ENCODE results near the gene SALL3. TPM values are rescaled to one million over a fixed set of nuclear protein-coding genes. Genes with fewer than 3 reads are reported as not detected.

The SALL3 gene
- polyA plus RNA-seq, 4 donors, result 7.2 to 11.2 (median 10.1) TPM

GRCh38 chr18:78979056-78979729, 425 bp upstream of the SALL3 start:
- no peak for DNase-seq (ENCODE audit: low read depth in 4 of 4, low spot score in 2 of 4)

DNA sequence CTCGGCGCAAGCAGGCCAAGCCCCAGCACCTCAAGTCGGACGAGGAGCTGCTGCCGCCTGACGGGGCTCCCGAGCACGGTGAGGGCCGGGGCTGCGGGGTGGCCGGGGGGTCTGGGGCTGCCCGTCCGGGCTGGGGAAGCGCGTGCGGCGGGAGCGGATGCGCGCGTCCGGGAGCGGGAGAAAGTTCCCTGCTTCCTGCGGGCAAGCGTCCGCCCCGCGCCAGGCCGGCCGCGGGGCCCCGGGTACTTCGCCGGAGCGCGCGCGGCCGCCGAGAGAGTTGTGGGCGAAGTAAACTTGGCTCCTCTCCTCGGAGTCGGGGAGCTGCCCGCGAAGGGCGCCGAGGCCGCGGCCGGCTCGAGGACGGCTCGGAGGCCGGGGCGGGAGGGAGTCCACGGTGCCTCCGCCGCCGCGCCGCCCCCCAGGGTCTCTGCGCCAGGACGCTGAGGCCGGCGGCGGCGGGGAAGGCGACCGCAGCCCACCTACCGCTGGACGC, 707 bp downstream of the SALL3 start:
- no peak for DNase-seq (ENCODE audit: low read depth in 4 of 4, low spot score in 2 of 4)

DNA sequence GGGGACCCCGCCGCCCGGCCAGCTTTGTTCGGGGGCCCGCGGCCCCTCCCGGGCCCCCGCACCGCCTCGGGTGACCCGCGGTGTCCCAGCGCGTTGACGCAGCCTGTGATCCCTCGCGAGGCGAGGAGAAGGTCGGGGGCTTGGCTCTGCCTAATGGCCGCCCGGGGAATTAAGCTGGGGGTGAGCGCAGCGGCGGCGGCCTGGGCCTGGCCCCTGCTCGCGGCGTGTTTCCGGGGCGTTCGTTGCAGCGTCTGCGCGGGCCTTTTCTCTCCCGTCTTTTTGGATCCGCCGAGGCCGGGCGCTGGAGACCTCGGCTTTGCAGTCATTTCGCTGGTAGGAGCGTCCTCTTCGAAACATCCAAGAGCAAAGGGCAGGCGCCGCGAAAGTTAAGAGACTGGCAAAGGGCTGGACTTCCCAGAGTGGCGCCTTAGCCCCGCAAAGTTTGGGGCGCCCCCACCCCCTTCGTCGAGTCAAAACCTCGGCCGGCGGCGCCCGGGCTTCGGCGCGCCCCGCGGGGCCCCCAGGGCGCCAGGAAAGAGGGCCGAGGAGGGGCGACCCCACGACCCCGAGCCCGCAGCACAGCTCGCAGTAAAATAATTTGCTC, 1.3 kb downstream of the SALL3 start:
- no peak for DNase-seq (ENCODE audit: low read depth in 4 of 4, low spot score in 2 of 4)

GRCh38 chr18:78981394-78981831, 1.8 kb downstream of the SALL3 start:
- no peak for DNase-seq (ENCODE audit: low read depth in 4 of 4, low spot score in 2 of 4)

DNA sequence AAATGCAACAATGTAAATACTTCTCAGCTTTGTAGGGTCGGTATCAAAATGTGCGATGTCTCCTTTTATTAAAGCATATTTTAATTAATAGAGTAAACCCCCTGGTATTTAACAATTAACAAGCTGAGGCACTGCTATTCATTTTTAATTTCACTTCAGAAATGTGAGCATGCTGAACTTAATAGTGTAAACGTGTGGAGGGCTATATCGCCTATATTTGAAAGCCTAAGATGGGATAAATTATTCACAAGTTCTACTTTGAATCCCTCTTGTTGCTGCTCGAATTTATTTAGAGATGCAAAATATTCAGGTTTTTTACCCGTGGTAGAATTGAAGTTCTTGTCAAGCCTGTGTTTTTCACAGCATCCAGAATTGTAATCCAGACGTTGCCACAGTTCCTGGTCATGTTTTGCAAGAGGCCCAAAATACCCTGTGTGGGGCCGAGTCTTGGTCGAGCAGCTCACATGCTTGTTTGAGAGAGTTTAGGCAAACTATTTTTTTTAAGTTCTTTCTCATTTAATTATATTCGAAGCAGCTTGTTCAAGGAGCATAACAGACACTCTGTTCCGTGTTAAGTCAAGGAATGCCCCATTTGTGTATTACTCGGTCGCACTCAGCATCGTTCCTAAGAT, 2.5 kb downstream of the SALL3 start:
- DNase-seq (ENCODE audit: low read depth in 4 of 4, low spot score in 2 of 4), result no peak

DNA sequence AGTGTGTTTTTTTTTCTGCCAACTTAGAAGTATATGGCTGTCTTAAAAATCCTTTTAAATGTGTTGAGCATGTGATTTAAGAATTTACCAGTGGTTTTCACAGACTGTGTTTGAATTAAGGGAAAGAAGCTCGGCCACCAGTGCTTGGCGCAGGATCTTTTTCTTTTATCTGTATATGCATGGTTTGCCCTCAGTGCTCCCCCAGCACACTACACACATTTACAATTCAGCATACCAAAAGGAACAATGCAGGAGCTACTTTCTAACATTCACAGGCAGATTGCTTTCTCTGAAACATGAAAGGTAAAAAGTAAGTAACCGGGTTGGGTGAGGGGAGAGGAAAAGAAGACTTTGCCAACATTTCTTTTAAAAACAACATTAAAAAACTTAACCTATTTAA, 3.9 kb downstream of the SALL3 start:
- no peak for DNase-seq (ENCODE audit: low read depth in 4 of 4, low spot score in 2 of 4)

DNA sequence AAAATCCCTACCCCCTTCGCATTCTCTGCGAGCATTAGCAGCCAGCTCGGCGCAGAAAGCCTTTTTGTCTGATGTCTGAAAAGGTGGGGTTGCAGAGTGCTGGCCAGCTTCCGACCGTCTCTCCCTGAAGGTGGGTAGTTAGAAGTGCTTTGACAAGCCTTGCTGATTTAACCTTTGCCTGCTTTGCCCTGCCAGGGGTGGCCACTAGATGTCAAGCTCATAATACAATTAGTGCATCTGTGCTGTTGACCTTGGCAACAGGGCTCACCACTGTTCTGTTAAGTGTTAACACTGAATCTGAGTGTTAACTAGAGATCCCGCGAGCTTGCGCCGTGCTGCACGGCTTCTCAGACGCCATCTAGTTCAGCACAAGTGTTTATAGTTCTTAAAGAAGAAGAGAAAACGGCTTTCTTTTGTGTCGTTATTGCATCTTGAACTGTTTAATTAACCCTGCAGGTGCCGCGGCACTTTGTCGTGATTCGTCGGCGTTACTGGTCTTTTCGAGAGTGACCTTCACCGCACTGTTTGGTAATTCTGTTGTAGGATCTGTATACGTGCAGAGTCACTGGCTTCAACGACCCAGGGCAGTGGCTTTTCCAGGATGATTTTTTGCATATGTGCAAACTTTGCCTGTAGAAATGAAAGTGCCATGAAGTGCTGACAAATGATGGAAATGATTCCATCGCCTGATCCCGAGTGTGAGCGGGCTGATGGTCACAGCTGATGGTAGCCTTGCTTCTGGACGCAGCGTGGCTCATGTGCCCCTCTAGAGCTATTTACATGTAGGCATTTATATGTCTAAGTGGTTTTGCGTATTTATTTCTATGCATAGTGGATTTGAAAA, 5.5 kb downstream of the SALL3 start:
- DNase-seq (ENCODE audit: low read depth in 4 of 4, low spot score in 2 of 4), result no peak

DNA sequence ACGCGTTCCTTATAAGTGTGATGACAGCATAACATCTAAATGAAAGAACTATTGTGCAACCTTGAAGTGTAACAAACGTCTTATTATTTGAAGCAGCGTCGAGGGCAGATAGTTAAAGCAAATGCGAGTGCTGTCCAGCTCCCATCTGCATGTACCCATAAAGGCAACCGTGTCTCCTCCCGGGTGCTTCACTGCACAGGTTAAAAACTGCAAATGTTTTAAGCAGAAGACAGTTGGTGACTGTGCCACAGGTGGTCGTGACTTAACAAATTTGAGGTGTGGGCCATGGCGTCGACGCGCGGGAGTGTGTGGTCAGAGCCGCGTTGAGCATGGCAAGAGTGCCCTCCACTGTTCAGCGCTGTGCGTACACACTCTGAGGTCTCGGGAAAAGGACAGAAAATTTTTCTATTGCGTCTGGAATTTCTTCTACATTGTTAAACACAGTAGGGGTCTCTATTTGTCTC, 6.4 kb downstream of the SALL3 start:
- no peak for DNase-seq (ENCODE audit: low read depth in 4 of 4, low spot score in 2 of 4)

GRCh38 chr18:78991446-78991845, 11.8 kb downstream of the SALL3 start:
- DNase-seq (ENCODE audit: low read depth in 4 of 4, low spot score in 2 of 4), result no peak

DNA sequence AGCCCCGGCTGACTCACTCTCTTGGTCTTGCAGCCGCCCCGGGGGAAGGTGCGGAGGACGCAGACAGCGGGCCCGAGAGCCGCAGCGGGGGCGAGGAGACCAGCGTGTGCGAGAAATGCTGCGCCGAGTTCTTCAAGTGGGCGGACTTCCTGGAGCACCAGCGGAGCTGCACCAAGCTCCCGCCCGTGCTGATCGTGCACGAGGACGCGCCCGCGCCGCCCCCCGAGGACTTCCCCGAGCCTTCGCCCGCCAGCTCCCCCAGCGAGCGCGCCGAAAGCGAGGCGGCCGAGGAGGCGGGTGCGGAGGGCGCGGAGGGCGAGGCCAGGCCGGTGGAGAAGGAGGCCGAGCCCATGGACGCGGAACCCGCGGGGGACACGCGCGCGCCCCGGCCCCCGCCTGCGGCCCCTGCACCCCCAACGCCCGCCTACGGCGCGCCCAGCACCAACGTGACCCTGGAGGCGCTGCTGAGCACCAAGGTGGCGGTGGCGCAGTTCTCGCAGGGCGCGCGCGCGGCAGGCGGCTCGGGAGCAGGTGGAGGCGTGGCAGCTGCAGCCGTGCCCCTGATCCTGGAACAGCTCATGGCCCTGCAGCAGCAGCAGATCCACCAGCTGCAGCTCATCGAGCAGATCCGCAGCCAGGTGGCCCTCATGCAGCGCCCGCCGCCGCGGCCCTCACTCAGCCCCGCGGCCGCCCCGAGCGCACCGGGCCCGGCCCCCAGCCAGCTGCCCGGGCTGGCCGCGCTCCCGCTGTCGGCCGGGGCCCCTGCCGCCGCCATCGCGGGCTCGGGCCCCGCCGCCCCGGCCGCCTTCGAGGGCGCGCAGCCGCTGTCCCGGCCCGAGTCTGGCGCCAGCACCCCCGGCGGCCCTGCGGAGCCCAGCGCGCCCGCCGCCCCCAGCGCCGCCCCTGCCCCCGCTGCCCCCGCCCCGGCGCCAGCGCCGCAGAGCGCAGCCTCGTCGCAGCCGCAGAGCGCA, 12.7 kb downstream of the SALL3 start:
- DNase-seq (ENCODE audit: low read depth in 4 of 4, low spot score in 2 of 4), result no peak

DNA sequence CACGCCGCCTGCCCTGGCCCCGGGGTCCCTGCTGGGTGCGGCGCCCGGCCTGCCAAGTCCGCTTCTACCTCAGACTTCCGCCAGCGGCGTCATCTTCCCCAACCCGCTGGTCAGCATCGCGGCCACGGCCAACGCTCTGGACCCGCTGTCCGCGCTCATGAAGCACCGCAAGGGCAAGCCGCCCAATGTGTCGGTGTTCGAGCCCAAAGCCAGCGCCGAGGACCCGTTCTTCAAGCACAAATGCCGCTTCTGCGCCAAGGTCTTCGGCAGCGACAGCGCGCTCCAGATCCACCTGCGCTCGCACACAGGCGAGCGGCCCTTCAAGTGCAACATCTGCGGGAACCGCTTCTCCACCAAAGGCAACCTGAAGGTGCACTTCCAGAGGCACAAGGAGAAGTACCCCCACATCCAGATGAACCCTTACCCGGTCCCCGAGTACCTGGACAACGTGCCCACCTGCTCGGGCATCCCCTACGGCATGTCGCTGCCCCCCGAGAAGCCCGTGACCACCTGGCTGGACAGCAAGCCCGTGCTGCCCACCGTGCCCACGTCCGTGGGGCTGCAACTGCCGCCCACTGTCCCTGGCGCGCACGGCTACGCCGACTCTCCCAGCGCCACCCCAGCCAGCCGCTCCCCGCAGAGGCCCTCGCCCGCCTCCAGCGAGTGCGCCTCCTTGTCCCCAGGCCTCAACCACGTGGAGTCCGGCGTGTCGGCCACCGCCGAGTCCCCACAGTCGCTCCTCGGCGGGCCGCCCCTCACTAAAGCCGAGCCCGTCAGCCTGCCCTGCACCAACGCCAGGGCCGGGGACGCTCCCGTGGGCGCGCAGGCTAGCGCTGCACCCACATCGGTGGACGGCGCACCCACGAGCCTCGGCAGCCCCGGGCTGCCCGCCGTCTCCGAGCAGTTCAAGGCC, 13.7 kb downstream of the SALL3 start:
- DNase-seq (ENCODE audit: low read depth in 4 of 4, low spot score in 2 of 4), result no peak

DNA sequence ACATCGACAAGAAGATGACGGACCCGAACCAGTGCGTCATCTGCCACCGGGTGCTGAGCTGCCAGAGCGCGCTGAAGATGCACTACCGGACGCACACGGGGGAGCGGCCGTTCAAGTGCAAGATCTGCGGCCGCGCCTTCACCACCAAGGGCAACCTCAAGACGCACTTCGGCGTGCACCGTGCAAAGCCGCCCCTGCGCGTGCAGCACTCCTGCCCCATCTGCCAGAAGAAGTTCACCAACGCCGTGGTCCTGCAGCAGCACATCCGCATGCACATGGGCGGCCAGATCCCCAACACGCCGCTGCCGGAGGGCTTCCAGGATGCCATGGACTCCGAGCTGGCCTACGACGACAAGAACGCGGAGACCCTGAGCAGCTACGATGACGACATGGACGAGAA, 14.4 kb downstream of the SALL3 start:
- no peak for DNase-seq (ENCODE audit: low read depth in 4 of 4, low spot score in 2 of 4)

DNA sequence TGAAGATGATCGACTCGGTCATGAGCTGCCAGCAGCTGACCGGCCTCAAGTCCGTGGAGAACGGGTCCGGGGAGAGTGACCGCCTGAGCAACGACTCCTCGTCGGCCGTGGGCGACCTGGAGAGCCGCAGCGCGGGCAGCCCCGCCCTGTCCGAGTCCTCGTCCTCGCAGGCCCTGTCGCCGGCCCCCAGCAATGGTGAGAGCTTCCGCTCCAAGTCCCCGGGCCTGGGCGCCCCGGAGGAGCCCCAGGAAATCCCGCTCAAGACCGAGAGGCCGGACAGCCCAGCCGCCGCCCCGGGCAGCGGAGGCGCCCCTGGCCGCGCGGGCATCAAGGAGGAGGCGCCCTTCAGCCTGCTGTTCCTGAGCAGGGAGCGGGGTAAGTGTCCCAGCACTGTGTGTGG, 14.9 kb downstream of the SALL3 start:
- no peak for DNase-seq (ENCODE audit: low read depth in 4 of 4, low spot score in 2 of 4)

GRCh38 chr18:78994977-78995582, 15.5 kb downstream of the SALL3 start:
- DNase-seq (ENCODE audit: low read depth in 4 of 4, low spot score in 2 of 4), result no peak

- no peak for DNase-seq (ENCODE audit: low read depth in 4 of 4, low spot score in 2 of 4)
These were observed 16.2 kb downstream of the SALL3 start for GRCh38 chr18:78995740-78996395.

DNA sequence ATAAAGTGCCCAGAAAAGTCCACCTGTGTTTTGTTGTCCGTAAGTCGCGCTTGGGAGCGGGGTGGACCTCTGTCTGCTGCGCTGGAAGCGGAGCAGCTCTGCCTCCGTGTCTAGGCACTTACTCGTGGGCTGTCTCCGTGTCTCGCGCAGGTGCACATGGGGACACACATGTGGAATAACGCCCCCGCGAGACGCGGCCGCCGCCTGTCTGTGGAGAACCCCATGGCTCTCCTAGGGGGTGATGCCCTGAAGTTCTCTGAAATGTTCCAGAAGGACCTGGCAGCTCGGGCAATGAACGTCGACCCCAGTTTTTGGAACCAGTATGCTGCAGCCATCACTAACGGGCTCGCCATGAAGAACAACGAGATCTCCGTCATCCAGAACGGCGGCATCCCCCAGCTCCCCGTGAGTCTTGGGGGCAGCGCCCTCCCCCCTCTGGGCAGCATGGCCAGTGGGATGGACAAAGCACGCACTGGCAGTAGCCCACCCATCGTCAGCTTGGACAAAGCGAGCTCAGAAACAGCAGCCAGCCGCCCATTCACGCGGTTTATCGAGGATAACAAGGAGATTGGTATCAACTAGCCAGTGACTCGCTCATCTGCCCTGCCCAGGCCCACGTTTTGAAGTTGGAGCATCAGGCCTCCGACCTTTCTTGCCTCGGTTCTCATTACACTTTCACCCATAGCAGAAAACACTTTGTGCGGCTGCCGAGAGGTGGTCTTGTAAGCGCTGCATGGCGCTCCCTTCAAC, 17.3 kb downstream of the SALL3 start:
- no peak for DNase-seq (ENCODE audit: low read depth in 4 of 4, low spot score in 2 of 4)

Data from left renal cortex interstitium (tissue), 4 donors.